T-helper 17 cell (primary cell): ENCODE data around the gene NXN. TPM values are rescaled to one million over a fixed set of nuclear protein-coding genes. Genes with fewer than 3 reads are reported as not detected.
"Not testable (repeated sequence)": the region's sequence is repeated elsewhere in the genome, so short reads cannot be mapped to it uniquely, and the experiment has no call there.

ENCODE experiments used
- ATAC-seq: fragments of 150-1000 bp; cut with Tn5 transposase; 2 replicates; pipeline ENCODE4 v1.10.0; 2021; ENCODE audit warnings: mild to moderate bottlenecking, moderate library complexity
- DNase-seq, 3 donors: peaks; one replicate each; pipeline versions ENCODE4 v3.0.0 to v3.0.0-alpha.2; 2020 to 2021
- H3K9me3 ChIP-seq: one replicate; pipeline ENCODE4 v1.7.0; 2013; ENCODE audit warnings: low read length, mild to moderate bottlenecking; ENCODE audit not compliant: control insufficient read depth, poor library complexity, severe bottlenecking
- H3K27ac Mint-ChIP-seq: one replicate; pipeline ENCODE4 v1.8.0; 2022; ENCODE audit warnings: mild to moderate bottlenecking, moderate library complexity, mixed read lengths
- H3K27me3 Mint-ChIP-seq: one replicate; pipeline ENCODE4 v1.8.0; 2022; ENCODE audit warnings: mixed read lengths
- H3K36me3 Mint-ChIP-seq: one replicate; pipeline ENCODE4 v1.8.0; 2022; ENCODE audit warnings: low read depth, mixed read lengths
- H3K4me1 Mint-ChIP-seq: one replicate; pipeline ENCODE4 v1.8.0; 2022; ENCODE audit warnings: mild to moderate bottlenecking, mixed read lengths
- H3K4me3 Mint-ChIP-seq: one replicate; pipeline ENCODE4 v1.8.0; 2022; ENCODE audit warnings: mild to moderate bottlenecking, moderate library complexity, mixed read lengths
- total RNA-seq, 4 donors: library from RNA in 2 of 4; stranded (reverse) in 2 of 4; gene quantifications; one replicate each; pipeline ENCODE4 v1.2.3 and lab custom pipeline; 2022 to 2026

NXN gene
- total RNA-seq, 2 donors from 2014 or later = 3.3 to 4.4 TPM

GRCh38 chr17:869567-870525 is 109.7 kb downstream of the NXN start:
- Mint-ChIP-seq H3K36me3 (peaks cover 6% of the 10 kb centered on the region), H3K27ac (no peak overlapping the region), H3K27me3 (peaks cover 44% of the 10 kb centered on the region), H3K4me3 (no peak overlapping the region), H3K4me1 (peaks cover 2% of the 10 kb centered on the region)
- no peaks in the 10 kb centered on the region for H3K9me3 ChIP-seq
- DNase-seq (no peak), ATAC-seq (no peak)

- Mint-ChIP-seq H3K4me1 (peaks cover 2% of the 10 kb centered on the region), H3K4me3 (no peak overlapping the region), H3K27me3 (peaks cover 48% of the 10 kb centered on the region), H3K27ac (no peak overlapping the region), H3K36me3 (peaks cover 6% of the 10 kb centered on the region)
- DNase-seq = no peak
- no peaks in the 10 kb centered on the region for H3K9me3 ChIP-seq
- ATAC-seq = no peak
These were observed 110.5 kb downstream of the NXN start for GRCh38 chr17:869086-869485.

- H3K9me3 ChIP-seq = no peaks in the 10 kb centered on the region
- peaks cover 6% of the 10 kb centered on the region for H3K36me3 Mint-ChIP-seq
- H3K27ac Mint-ChIP-seq = no peak overlapping the region
- H3K4me1 Mint-ChIP-seq = peaks cover 2% of the 10 kb centered on the region
- H3K4me3 Mint-ChIP-seq = no peak overlapping the region
- no peak for ATAC-seq
- no peak for DNase-seq
- peaks cover 51% of the 10 kb centered on the region for H3K27me3 Mint-ChIP-seq
These were observed 111.6 kb downstream of the NXN start for GRCh38 chr17:867896-868489.

GRCh38 chr17:867238-867637 is 112.3 kb downstream of the NXN start:
- H3K9me3 ChIP-seq, H3K4me1 Mint-ChIP-seq, H3K4me3 Mint-ChIP-seq, H3K36me3 Mint-ChIP-seq, DNase-seq, ATAC-seq, H3K27ac Mint-ChIP-seq: not testable (repeated sequence)
- H3K27me3 Mint-ChIP-seq = peaks cover 51% of the 10 kb centered on the region

GRCh38 chr17:866568-867103 is 112.9 kb downstream of the NXN start:
- H3K4me3 Mint-ChIP-seq = no peak overlapping the region
- peaks cover 2% of the 10 kb centered on the region for H3K4me1 Mint-ChIP-seq
- peaks cover 51% of the 10 kb centered on the region for H3K27me3 Mint-ChIP-seq
- DNase-seq (no peak), ATAC-seq (no peak)
- peaks cover 3% of the 10 kb centered on the region for H3K36me3 Mint-ChIP-seq
- H3K27ac Mint-ChIP-seq = no peak overlapping the region
- no peaks in the 10 kb centered on the region for H3K9me3 ChIP-seq

GRCh38 chr17:864315-864714 is 115.3 kb downstream of the NXN start:
- Mint-ChIP-seq H3K27ac (no peak overlapping the region), H3K36me3 (peaks cover 3% of the 10 kb centered on the region), H3K27me3 (peaks cover 53% of the 10 kb centered on the region), H3K4me3 (no peak overlapping the region), H3K4me1 (no peaks in the 10 kb centered on the region)
- DNase-seq = no peak
- no peak for ATAC-seq
- H3K9me3 ChIP-seq = no peaks in the 10 kb centered on the region

- H3K27me3 Mint-ChIP-seq = peaks cover 48% of the 10 kb centered on the region
- no peak overlapping the region for H3K27ac Mint-ChIP-seq
- DNase-seq (no peak), ATAC-seq (no peak)
- H3K4me3 Mint-ChIP-seq = no peak overlapping the region
- no peaks in the 10 kb centered on the region for H3K9me3 ChIP-seq
- H3K36me3 Mint-ChIP-seq = peaks cover 3% of the 10 kb centered on the region
- no peaks in the 10 kb centered on the region for H3K4me1 Mint-ChIP-seq
These were observed 115.7 kb downstream of the NXN start for GRCh38 chr17:863880-864279.

GRCh38 chr17:862582-862981 is 117.0 kb downstream of the NXN start:
- Mint-ChIP-seq H3K4me3 (no peak overlapping the region), H3K4me1 (no peaks in the 10 kb centered on the region), H3K27me3 (peaks cover 37% of the 10 kb centered on the region), H3K27ac (no peak overlapping the region), H3K36me3 (no peaks in the 10 kb centered on the region)
- DNase-seq (no peak), ATAC-seq (no peak)
- H3K9me3 ChIP-seq = no peaks in the 10 kb centered on the region

GRCh38 chr17:861364-861763 is 118.2 kb downstream of the NXN start:
- no peaks in the 10 kb centered on the region for H3K9me3 ChIP-seq
- Mint-ChIP-seq H3K4me1 (no peaks in the 10 kb centered on the region), H3K36me3 (no peaks in the 10 kb centered on the region), H3K27ac (no peak overlapping the region), H3K27me3 (peaks cover 43% of the 10 kb centered on the region), H3K4me3 (no peak overlapping the region)
- DNase-seq (no peak), ATAC-seq (no peak)

- no peaks in the 10 kb centered on the region for H3K36me3 Mint-ChIP-seq
- no peak for DNase-seq
- no peaks in the 10 kb centered on the region for H3K9me3 ChIP-seq
- peaks cover 38% of the 10 kb centered on the region for H3K27me3 Mint-ChIP-seq
- H3K27ac Mint-ChIP-seq = no peak overlapping the region
- ATAC-seq = no peak
- no peaks in the 10 kb centered on the region for H3K4me1 Mint-ChIP-seq
- no peak overlapping the region for H3K4me3 Mint-ChIP-seq
These were observed 118.8 kb downstream of the NXN start for GRCh38 chr17:860805-861204.

- no peak overlapping the region for H3K27ac Mint-ChIP-seq
- no peaks in the 10 kb centered on the region for H3K4me1 Mint-ChIP-seq
- peaks cover 38% of the 10 kb centered on the region for H3K27me3 Mint-ChIP-seq
- no peak overlapping the region for H3K4me3 Mint-ChIP-seq
- H3K9me3 ChIP-seq = no peaks in the 10 kb centered on the region
- DNase-seq (no peak), ATAC-seq (no peak)
- no peaks in the 10 kb centered on the region for H3K36me3 Mint-ChIP-seq
These were observed 119.8 kb downstream of the NXN start for GRCh38 chr17:859824-860195.

GRCh38 chr17:859061-859823 is 120.3 kb downstream of the NXN start:
- H3K4me3 Mint-ChIP-seq = no peak overlapping the region
- ATAC-seq = no peak
- H3K27ac Mint-ChIP-seq = no peak overlapping the region
- DNase-seq = no peak
- H3K27me3 Mint-ChIP-seq = peaks cover 33% of the 10 kb centered on the region
- H3K4me1 Mint-ChIP-seq = no peaks in the 10 kb centered on the region
- H3K9me3 ChIP-seq = no peaks in the 10 kb centered on the region
- H3K36me3 Mint-ChIP-seq = no peaks in the 10 kb centered on the region

- Mint-ChIP-seq H3K36me3 (no peaks in the 10 kb centered on the region), H3K27ac (no peak overlapping the region), H3K27me3 (peaks cover 21% of the 10 kb centered on the region), H3K4me3 (no peak overlapping the region), H3K4me1 (peaks cover 2% of the 10 kb centered on the region)
- no peaks in the 10 kb centered on the region for H3K9me3 ChIP-seq
- DNase-seq (no peak), ATAC-seq (no peak)
These were observed 123.4 kb downstream of the NXN start for GRCh38 chr17:856149-856548.
